ENCODE results near the gene PHF21A.

DNA sequence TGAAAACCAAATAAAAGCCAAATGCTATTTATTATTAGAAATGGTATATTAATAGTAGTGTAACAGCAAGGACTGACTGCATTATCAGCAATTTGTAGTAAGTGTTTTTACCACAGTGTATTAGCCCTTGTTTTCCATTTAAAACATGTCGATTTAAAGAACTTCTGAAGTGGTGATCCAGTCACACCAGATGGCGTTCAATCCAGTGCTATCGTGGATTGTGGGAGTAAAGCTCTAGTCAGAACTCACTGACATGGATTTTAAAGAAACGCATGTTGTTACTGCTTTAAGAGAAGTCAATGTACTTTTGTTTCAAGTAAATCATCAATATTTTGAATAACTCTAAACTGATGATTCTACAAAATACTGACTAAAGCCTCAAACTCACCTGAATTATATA is 147.7 kb downstream of the PHF21A start:
- TF ChIP-seq, protein P1, sequence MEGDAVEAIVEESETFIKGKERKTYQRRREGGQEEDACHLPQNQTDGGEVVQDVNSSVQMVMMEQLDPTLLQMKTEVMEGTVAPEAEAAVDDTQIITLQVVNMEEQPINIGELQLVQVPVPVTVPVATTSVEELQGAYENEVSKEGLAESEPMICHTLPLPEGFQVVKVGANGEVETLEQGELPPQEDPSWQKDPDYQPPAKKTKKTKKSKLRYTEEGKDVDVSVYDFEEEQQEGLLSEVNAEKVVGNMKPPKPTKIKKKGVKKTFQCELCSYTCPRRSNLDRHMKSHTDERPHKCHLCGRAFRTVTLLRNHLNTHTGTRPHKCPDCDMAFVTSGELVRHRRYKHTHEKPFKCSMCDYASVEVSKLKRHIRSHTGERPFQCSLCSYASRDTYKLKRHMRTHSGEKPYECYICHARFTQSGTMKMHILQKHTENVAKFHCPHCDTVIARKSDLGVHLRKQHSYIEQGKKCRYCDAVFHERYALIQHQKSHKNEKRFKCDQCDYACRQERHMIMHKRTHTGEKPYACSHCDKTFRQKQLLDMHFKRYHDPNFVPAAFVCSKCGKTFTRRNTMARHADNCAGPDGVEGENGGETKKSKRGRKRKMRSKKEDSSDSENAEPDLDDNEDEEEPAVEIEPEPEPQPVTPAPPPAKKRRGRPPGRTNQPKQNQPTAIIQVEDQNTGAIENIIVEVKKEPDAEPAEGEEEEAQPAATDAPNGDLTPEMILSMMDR (IDR thresholded peaks at IDR 0.05; ENCODE audit: low read depth, low read length), result no peak
- TF ChIP-seq POLR2A (IDR thresholded peaks at IDR 0.05; ENCODE audit: extremely low read depth, insufficient read length), result no peak

All from NB4 (cell line).